Erythroblast (primary cell): ENCODE data around the gene TLE2.

ENCODE experiments used
- GATA1 ChIP-seq: IDR thresholded peaks from 2 replicates; pipeline ENCODE4 v1.6.1; 2011; ENCODE audit warnings: low read depth, mild to moderate bottlenecking, control low read depth, low read length, moderate library complexity
- POLR2A ChIP-seq: IDR thresholded peaks from 2 replicates; pipeline ENCODE4 v1.6.1; 2011; ENCODE audit warnings: mild to moderate bottlenecking, low read length

GRCh38 chr19:3049089-3049488, 20.0 kb upstream of the TLE2 start:
- TF ChIP-seq POLR2A, result no peak
- no peak for TF ChIP-seq GATA1
